Measurements from ENCODE around the gene P3H4.

P3H4 gene

DNA sequence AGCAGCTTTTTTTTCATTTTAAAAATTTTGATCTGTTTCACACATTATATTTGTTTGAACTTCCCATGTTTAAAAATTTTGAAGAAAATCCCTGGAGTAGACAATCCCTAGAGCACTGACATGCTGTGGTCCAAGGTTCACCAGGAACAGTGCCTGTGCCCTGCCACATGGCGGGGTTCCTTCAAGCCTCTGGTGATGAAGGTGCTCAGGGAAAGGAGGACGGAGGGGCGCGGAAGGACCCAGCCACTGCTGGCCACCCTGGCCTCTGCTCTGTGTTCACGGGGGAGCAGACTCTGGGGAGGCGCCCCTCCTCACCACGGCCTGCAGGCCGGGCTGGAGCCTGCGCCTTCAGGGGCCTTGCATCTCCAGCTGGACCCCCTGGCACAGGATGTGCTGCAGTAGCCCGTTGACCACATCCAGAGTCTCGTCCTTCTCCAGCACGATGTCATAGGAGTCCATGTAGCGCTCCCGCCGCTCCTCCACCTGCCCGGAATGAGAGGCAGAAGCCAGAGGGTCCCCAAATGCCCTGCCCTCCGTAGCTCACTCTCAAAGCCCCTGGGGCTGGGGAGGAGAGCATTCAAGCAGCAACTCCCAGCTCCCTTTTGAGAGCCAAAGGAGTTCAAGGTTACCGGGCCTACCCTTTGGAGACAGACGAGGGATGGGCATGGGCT lies 13.6 kb upstream of the P3H4 start:
- TF ChIP-seq CTBP1 (IDR thresholded peaks at IDR 0.05; ENCODE audit: borderline replicate concordance): no peak
- no peak for TF ChIP-seq LEF1 (IDR thresholded peaks at IDR 0.05; ENCODE audit: borderline replicate concordance)
- no peak for TF ChIP-seq FOXK2 (IDR thresholded peaks at IDR 0.05)
- no peak for TF ChIP-seq SUZ12 (IDR thresholded peaks at IDR 0.05)
- no peak for TF ChIP-seq SP1 (IDR thresholded peaks at IDR 0.05)
- TF ChIP-seq, protein P1, sequence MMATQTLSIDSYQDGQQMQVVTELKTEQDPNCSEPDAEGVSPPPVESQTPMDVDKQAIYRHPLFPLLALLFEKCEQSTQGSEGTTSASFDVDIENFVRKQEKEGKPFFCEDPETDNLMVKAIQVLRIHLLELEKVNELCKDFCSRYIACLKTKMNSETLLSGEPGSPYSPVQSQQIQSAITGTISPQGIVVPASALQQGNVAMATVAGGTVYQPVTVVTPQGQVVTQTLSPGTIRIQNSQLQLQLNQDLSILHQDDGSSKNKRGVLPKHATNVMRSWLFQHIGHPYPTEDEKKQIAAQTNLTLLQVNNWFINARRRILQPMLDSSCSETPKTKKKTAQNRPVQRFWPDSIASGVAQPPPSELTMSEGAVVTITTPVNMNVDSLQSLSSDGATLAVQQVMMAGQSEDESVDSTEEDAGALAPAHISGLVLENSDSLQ (IDR thresholded peaks at IDR 0.05): no peak
- no peak for TF ChIP-seq FOXM1 (IDR thresholded peaks at IDR 0.05; ENCODE audit: borderline replicate concordance)
- TF ChIP-seq ELF4 (IDR thresholded peaks at IDR 0.05): no peak
- no peak for TF ChIP-seq ARNT (IDR thresholded peaks at IDR 0.05)
- no peak for TF ChIP-seq HDGF (IDR thresholded peaks at IDR 0.05; ENCODE audit: borderline replicate concordance)
- no peak for TF ChIP-seq FOXA1 (IDR thresholded peaks at IDR 0.05)
- TF ChIP-seq NFRKB (IDR thresholded peaks at IDR 0.05): no peak
- TF ChIP-seq BHLHE40 (IDR thresholded peaks at IDR 0.05; ENCODE audit: borderline replicate concordance): no peak
- no peak for TF ChIP-seq TARDBP (IDR thresholded peaks at IDR 0.05)
- TF ChIP-seq ZNF384 (IDR thresholded peaks at IDR 0.05): no peak
- TF ChIP-seq L3MBTL2 (conservative IDR thresholded peaks at IDR 0.05): no peak
- CTCF ChIA-PET: no interaction called here
- POLR2A ChIA-PET: interaction anchor here (1.1 to 1.4 kb wide), 3 partner anchors 13 to 136 kb away, joined by 3 to 7 read pairs (median 4); partner anchors contain the start of genes FKBP10 and P3H4
- no peak for DNase-seq (ENCODE audit: extremely low spot score)

DNA sequence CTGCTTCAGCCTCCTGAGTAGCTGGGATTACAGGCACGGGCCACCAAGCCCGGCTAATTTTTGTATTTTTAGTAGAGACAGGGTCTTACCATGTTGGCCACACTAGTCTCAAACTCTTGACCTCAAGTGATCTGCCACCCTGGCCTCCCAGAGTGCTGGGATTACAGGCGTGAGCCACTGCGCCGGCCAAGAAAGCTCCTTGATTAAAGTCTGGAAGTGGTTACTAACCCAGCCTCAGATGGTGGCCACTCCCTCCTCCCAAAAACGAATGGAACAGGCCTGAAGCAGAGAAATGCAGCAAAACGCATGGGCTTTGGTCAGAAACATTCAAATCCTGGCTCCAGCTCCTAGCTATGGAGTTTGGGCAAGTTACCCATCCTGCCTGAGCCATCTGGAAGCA lies 12.3 kb upstream of the P3H4 start:
- ChIA-PET CTCF (no interaction called here), POLR2A (interaction anchor here (0.7 to 3.2 kb wide), 4 partner anchors 10 to 135 kb away, joined by 3 to 29 read pairs (median 6); partner anchors contain the start of genes FKBP10, NT5C3B and P3H4)
- TF ChIP-seq ZNF384 (IDR thresholded peaks at IDR 0.05) (no peak), L3MBTL2 (conservative IDR thresholded peaks at IDR 0.05) (no peak), FOXA1 (IDR thresholded peaks at IDR 0.05) (no peak), HDGF (IDR thresholded peaks at IDR 0.05; ENCODE audit: borderline replicate concordance) (no peak), ELF4 (IDR thresholded peaks at IDR 0.05) (no peak), SUZ12 (IDR thresholded peaks at IDR 0.05) (no peak), CTBP1 (IDR thresholded peaks at IDR 0.05; ENCODE audit: borderline replicate concordance) (no peak), FOXK2 (IDR thresholded peaks at IDR 0.05) (no peak), NFRKB (IDR thresholded peaks at IDR 0.05) (no peak), LEF1 (IDR thresholded peaks at IDR 0.05; ENCODE audit: borderline replicate concordance) (no peak), TARDBP (IDR thresholded peaks at IDR 0.05) (no peak), ARNT (IDR thresholded peaks at IDR 0.05) (no peak), SP1 (IDR thresholded peaks at IDR 0.05) (no peak), FOXM1 (IDR thresholded peaks at IDR 0.05; ENCODE audit: borderline replicate concordance) (no peak), BHLHE40 (IDR thresholded peaks at IDR 0.05; ENCODE audit: borderline replicate concordance) (no peak)
- TF ChIP-seq, protein P1 (IDR thresholded peaks at IDR 0.05): no peak
- DNase-seq (ENCODE audit: extremely low spot score): no peak

- POLR2A ChIA-PET: interaction anchor here (0.7 to 3.2 kb wide), 3 partner anchors 9 to 12 kb away, joined by 3 to 29 read pairs (median 8); partner anchors contain the start of genes FKBP10, NT5C3B and P3H4
- no peak for DNase-seq (ENCODE audit: extremely low spot score)
- CTCF ChIA-PET: no interaction called here
- TF ChIP-seq CTBP1 (IDR thresholded peaks at IDR 0.05; ENCODE audit: borderline replicate concordance) (no peak), SUZ12 (IDR thresholded peaks at IDR 0.05) (no peak), L3MBTL2 (conservative IDR thresholded peaks at IDR 0.05) (no peak), ELF4 (IDR thresholded peaks at IDR 0.05) (no peak), NFRKB (IDR thresholded peaks at IDR 0.05) (no peak), SP1 (IDR thresholded peaks at IDR 0.05) (no peak), TARDBP (IDR thresholded peaks at IDR 0.05) (no peak), FOXA1 (IDR thresholded peaks at IDR 0.05) (no peak)
These were observed 11.8 kb upstream of the P3H4 start for GRCh38 chr17:41823580-41823979.

- CTCF ChIA-PET: interaction anchor here (1.0 kb wide), 1 partner anchor 19 kb away, joined by 3 read pairs; no protein-coding TSS in a partner anchor
These were observed 11.4 kb upstream of the P3H4 start for GRCh38 chr17:41823141-41823524.

DNA sequence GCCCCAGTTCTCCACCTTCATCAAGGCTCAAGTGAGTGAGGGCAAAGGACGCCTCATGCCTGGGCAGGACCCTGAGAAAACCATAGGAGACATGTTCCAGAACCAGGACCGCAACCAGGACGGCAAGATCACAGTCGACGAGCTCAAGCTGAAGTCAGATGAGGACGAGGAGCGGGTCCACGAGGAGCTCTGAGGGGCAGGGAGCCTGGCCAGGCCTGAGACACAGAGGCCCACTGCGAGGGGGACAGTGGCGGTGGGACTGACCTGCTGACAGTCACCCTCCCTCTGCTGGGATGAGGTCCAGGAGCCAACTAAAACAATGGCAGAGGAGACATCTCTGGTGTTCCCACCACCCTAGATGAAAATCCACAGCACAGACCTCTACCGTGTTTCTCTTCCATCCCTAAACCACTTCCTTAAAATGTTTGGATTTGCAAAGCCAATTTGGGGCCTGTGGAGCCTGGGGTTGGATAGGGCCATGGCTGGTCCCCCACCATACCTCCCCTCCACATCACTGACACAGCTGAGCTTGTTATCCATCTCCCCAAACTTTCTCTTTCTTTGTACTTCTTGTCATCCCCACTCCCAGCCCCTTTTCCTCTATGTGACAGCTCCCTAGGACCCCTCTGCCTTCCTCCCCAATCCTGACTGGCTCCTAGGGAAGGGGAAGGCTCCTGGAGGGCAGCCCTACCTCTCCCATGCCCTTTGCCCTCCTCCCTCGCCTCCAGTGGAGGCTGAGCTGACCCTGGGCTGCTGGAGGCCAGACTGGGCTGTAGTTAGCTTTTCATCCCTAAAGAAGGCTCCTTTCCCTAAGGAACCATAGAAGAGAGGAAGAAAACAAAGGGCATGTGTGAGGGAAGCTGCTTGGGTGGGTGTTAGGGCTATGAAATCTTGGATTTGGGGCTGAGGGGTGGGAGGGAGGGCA lies 10.7 kb upstream of the P3H4 start:
- ChIA-PET POLR2A (interaction anchor here (0.8 to 3.2 kb wide), 7 partner anchors 10 to 137 kb away, joined by 3 to 29 read pairs (median 3); partner anchors contain the start of genes EIF1, FKBP10, JUP and KLHL11), CTCF (interaction anchor here (0.8 to 1.0 kb wide), 2 partner anchors 11 to 19 kb away, joined by 3 read pairs; no protein-coding TSS in a partner anchor)
- no peak for DNase-seq (ENCODE audit: extremely low spot score)
- TF ChIP-seq, protein P1 (IDR thresholded peaks at IDR 0.05): no peak
- TF ChIP-seq FOXA1 (IDR thresholded peaks at IDR 0.05): no peak
- no peak for TF ChIP-seq SUZ12 (IDR thresholded peaks at IDR 0.05)
- no peak for TF ChIP-seq NFRKB (IDR thresholded peaks at IDR 0.05)
- no peak for TF ChIP-seq ARNT (IDR thresholded peaks at IDR 0.05)
- TF ChIP-seq TARDBP (IDR thresholded peaks at IDR 0.05): no peak

More at GRCh38 chr17:41823141-41823524, 11.4 kb upstream of the P3H4 start:
- TF ChIP-seq FOXK2 (IDR thresholded peaks at IDR 0.05) (no peak), TARDBP (IDR thresholded peaks at IDR 0.05) (no peak), ELF4 (IDR thresholded peaks at IDR 0.05) (no peak), LEF1 (IDR thresholded peaks at IDR 0.05; ENCODE audit: borderline replicate concordance) (no peak), CTBP1 (IDR thresholded peaks at IDR 0.05; ENCODE audit: borderline replicate concordance) (no peak)
- POLR2A ChIA-PET: interaction anchor here (0.9 to 3.2 kb wide), 6 partner anchors 11 to 137 kb away, joined by 3 to 29 read pairs (median 4); partner anchors contain the start of genes EIF1, FKBP10, JUP and KLHL11
- no peak for DNase-seq (ENCODE audit: extremely low spot score)

Measured in HEK293T (cell line).